RWPE2 (cell line): ENCODE measurements around the gene SEMA3F.

Source experiments
- ATAC-seq: fragments of 200-7000 bp; cut with Tn5 transposase; 3 replicates; pipeline ENCODE4 v1.9.1; 2021; ENCODE audit warnings: low read depth
- DNase-seq: peaks from one replicate; pipeline ENCODE4 v3.0.0-alpha.2; 2020; ENCODE audit warnings: low spot score
- H3K27ac ChIP-seq: fragments of 450-650 bp; 2 replicates; pipeline ENCODE4 v1.5.1; 2017; ENCODE audit warnings: mild to moderate bottlenecking; ENCODE audit not compliant: poor library complexity, severe bottlenecking
- H3K27me3 ChIP-seq: fragments of 250-450 bp; sonication (Bioruptor Pico); 2 replicates; pipeline ENCODE4 v1.5.1; 2021; ENCODE audit warnings: mild to moderate bottlenecking, moderate library complexity; ENCODE audit not compliant: insufficient read depth, poor library complexity, severe bottlenecking
- H3K36me3 ChIP-seq: fragments of 250-450 bp; sonication (Bioruptor Pico); 2 replicates; pipeline ENCODE4 v1.5.1; 2020; ENCODE audit warnings: low read depth, mild to moderate bottlenecking, moderate library complexity
- H3K4me1 ChIP-seq: fragments of 250-450 bp; sonication (Bioruptor Pico); 2 replicates; pipeline ENCODE4 v1.5.1; 2021; ENCODE audit warnings: mild to moderate bottlenecking, moderate library complexity; ENCODE audit not compliant: insufficient read depth, poor library complexity, severe bottlenecking
- H3K4me3 ChIP-seq: fragments of 250-450 bp; sonication (Bioruptor Pico); 2 replicates; pipeline ENCODE4 v1.5.1; 2021; ENCODE audit warnings: mild to moderate bottlenecking, moderate library complexity; ENCODE audit not compliant: severe bottlenecking
- H3K9me3 ChIP-seq: fragments of 250-450 bp; sonication (Bioruptor Pico); 2 replicates; pipeline ENCODE4 v1.5.1; 2021; ENCODE audit warnings: mild to moderate bottlenecking, moderate library complexity; ENCODE audit not compliant: severe bottlenecking
- CTCF ChIP-seq: fragments of 450-650 bp; IDR thresholded peaks from one replicate; pipeline ENCODE4 v1.5.1; 2017; ENCODE audit warnings: mild to moderate bottlenecking, moderate library complexity; ENCODE audit not compliant: poor library complexity, severe bottlenecking

Gene SEMA3F

GRCh38 chr3:50174947-50175524 is 19.9 kb downstream of the SEMA3F start:
- H3K4me1 ChIP-seq = peaks cover 14% of the 10 kb centered on the region
- no peak for DNase-seq
- H3K27me3 ChIP-seq = no peaks in the 10 kb centered on the region
- peak; percentile 1 for TF ChIP-seq CTCF
- H3K9me3 ChIP-seq = no peaks in the 10 kb centered on the region
- ATAC-seq = no peak
- H3K27ac ChIP-seq = no peak overlapping the region
- H3K36me3 ChIP-seq = peaks cover 98% of the 10 kb centered on the region
- H3K4me3 ChIP-seq = no peak overlapping the region

GRCh38 chr3:50177346-50177745 is 22.2 kb downstream of the SEMA3F start:
- Histone ChIP-seq H3K27me3 (no peaks in the 10 kb centered on the region), H3K27ac (no peak overlapping the region), H3K9me3 (no peaks in the 10 kb centered on the region), H3K4me3 (no peak overlapping the region), H3K36me3 (peaks cover 98% of the 10 kb centered on the region), H3K4me1 (no peaks in the 10 kb centered on the region)
- ATAC-seq (no peak), DNase-seq (no peak)
- TF ChIP-seq CTCF = no peak

- Histone ChIP-seq H3K27me3 (no peaks in the 10 kb centered on the region), H3K4me3 (no peak overlapping the region), H3K9me3 (no peaks in the 10 kb centered on the region), H3K27ac (no peak overlapping the region), H3K36me3 (peaks cover 98% of the 10 kb centered on the region), H3K4me1 (no peaks in the 10 kb centered on the region)
- no peak for DNase-seq
- no peak for ATAC-seq
- TF ChIP-seq CTCF = no peak
These were observed 24.6 kb downstream of the SEMA3F start for GRCh38 chr3:50179710-50180109.

GRCh38 chr3:50181985-50182384 is 26.9 kb downstream of the SEMA3F start:
- no peak for TF ChIP-seq CTCF
- H3K36me3 ChIP-seq = peaks cover 98% of the 10 kb centered on the region
- no peaks in the 10 kb centered on the region for H3K9me3 ChIP-seq
- no peak overlapping the region for H3K4me3 ChIP-seq
- no peaks in the 10 kb centered on the region for H3K4me1 ChIP-seq
- DNase-seq (no peak), ATAC-seq (no peak)
- no peak overlapping the region for H3K27ac ChIP-seq
- H3K27me3 ChIP-seq = no peaks in the 10 kb centered on the region

- DNase-seq (no peak), ATAC-seq (no peak)
- H3K36me3 ChIP-seq = peaks cover 96% of the 10 kb centered on the region
- H3K9me3 ChIP-seq = no peaks in the 10 kb centered on the region
- no peak for TF ChIP-seq CTCF
- no peaks in the 10 kb centered on the region for H3K27me3 ChIP-seq
- no peak overlapping the region for H3K4me3 ChIP-seq
- no peaks in the 10 kb centered on the region for H3K4me1 ChIP-seq
- no peak overlapping the region for H3K27ac ChIP-seq
These were observed 27.5 kb downstream of the SEMA3F start for GRCh38 chr3:50182533-50183099.
